ENCODE measurements around the gene PMIS2.

The PMIS2 gene

GRCh38 chr19:35546532-35546931 lies 39.4 kb upstream of the PMIS2 start:
- no peak for TF ChIP-seq EZH2phosphoT487 (IDR thresholded peaks at IDR 0.05; ENCODE audit: borderline replicate concordance)
- no peak for TF ChIP-seq CTCF (conservative IDR thresholded peaks at IDR 0.05; ENCODE audit: low read length)
- H3K9me3 ChIP-seq (ENCODE audit: insufficient read depth, low read depth, low read length) = no peaks in the 10 kb centered on the region
- H4K20me1 ChIP-seq (ENCODE audit: insufficient read depth, low read length, poor library complexity, severe bottlenecking) = no peaks in the 10 kb centered on the region
- peaks cover 40% of the 10 kb centered on the region for H3K79me2 ChIP-seq (ENCODE audit: insufficient read depth, low read length)
- peak overlapping the region; percentile 99 for H3K9ac ChIP-seq (ENCODE audit: low read depth, low read length, poor library complexity, severe bottlenecking)
- peak overlapping the region; percentile 99 for H3K4me3 ChIP-seq (ENCODE audit: low read length, poor library complexity, severe bottlenecking)
- H3K4me2 ChIP-seq (ENCODE audit: low read depth, low read length, poor library complexity, severe bottlenecking) = peak overlapping the region; percentile 92
- no peaks in the 10 kb centered on the region for H3F3A ChIP-seq (ENCODE audit: low read depth)
- H3K9me2 ChIP-seq (replicated peaks; ENCODE audit: low read depth, low read length) = no peaks in the 10 kb centered on the region
- H3K36me3 ChIP-seq (ENCODE audit: insufficient read depth, low read length) = no peaks in the 10 kb centered on the region
- peaks cover 27% of the 10 kb centered on the region for H3K4me1 ChIP-seq (ENCODE audit: insufficient read depth, low read length, poor library complexity, severe bottlenecking)
- no peak overlapping the region for H2AFZ ChIP-seq (ENCODE audit: low read length)
- H3K27me3 ChIP-seq (ENCODE audit: insufficient read depth, low read length, poor library complexity, severe bottlenecking) = no peaks in the 10 kb centered on the region

- peaks cover 22% of the 10 kb centered on the region for H3K4me1 ChIP-seq (ENCODE audit: insufficient read depth, low read length, poor library complexity, severe bottlenecking)
- no peaks in the 10 kb centered on the region for H3K36me3 ChIP-seq (ENCODE audit: insufficient read depth, low read length)
- TF ChIP-seq CTCF (conservative IDR thresholded peaks at IDR 0.05; ENCODE audit: low read length) (peak; percentile 86), EZH2phosphoT487 (IDR thresholded peaks at IDR 0.05; ENCODE audit: borderline replicate concordance) (no peak)
- H4K20me1 ChIP-seq (ENCODE audit: insufficient read depth, low read length, poor library complexity, severe bottlenecking) = no peaks in the 10 kb centered on the region
- no peaks in the 10 kb centered on the region for H3K27me3 ChIP-seq (ENCODE audit: insufficient read depth, low read length, poor library complexity, severe bottlenecking)
- no peak overlapping the region for H3K4me2 ChIP-seq (ENCODE audit: low read depth, low read length, poor library complexity, severe bottlenecking)
- H3K9me2 ChIP-seq (replicated peaks; ENCODE audit: low read depth, low read length) = no peaks in the 10 kb centered on the region
- peaks cover 28% of the 10 kb centered on the region for H3K79me2 ChIP-seq (ENCODE audit: insufficient read depth, low read length)
- H3K4me3 ChIP-seq (ENCODE audit: low read length, poor library complexity, severe bottlenecking) = no peak overlapping the region
- H3K9ac ChIP-seq (ENCODE audit: low read depth, low read length, poor library complexity, severe bottlenecking) = no peak overlapping the region
- H3F3A ChIP-seq (ENCODE audit: low read depth) = no peaks in the 10 kb centered on the region
- no peak overlapping the region for H2AFZ ChIP-seq (ENCODE audit: low read length)
- no peaks in the 10 kb centered on the region for H3K9me3 ChIP-seq (ENCODE audit: insufficient read depth, low read depth, low read length)
These were observed 36.7 kb upstream of the PMIS2 start for GRCh38 chr19:35549174-35549788.

DNA sequence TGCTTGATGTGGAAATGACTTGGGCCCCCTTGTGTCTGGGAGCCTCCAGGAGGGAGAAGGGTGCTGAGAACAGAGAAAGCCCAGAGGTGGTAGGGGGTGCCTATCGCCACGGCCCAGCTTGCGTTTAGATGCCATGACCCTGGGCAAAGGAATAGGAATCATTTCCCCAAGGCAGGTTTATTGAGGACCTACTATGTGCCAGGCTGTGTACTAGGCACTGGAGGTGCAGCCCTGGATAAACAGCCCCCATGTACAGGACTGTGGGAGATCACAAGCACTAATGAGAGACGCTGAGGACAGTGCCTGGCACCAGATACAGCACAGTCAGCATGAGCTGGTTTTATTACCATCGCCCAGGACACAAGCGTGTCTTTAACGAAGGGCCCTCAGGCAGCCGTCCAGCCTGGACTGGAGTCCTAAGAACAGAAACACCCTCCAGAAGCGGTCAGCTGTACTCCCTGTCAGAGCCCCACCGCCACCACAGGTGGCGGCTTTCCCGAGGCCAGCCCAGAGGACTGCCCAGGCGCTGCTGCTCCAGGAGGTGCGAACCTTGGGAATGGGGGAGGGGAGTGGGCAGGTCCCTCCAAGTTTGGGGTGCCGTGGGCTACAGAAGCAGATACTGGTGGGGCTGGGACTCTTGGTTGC lies 36.0 kb upstream of the PMIS2 start:
- Histone ChIP-seq H3K9me2 (replicated peaks; ENCODE audit: low read depth, low read length) (no peaks in the 10 kb centered on the region), H3K36me3 (ENCODE audit: insufficient read depth, low read length) (no peaks in the 10 kb centered on the region), H4K20me1 (ENCODE audit: insufficient read depth, low read length, poor library complexity, severe bottlenecking) (no peaks in the 10 kb centered on the region), H3K4me3 (ENCODE audit: low read length, poor library complexity, severe bottlenecking) (no peak overlapping the region), H3K4me2 (ENCODE audit: low read depth, low read length, poor library complexity, severe bottlenecking) (no peak overlapping the region), H3K27me3 (ENCODE audit: insufficient read depth, low read length, poor library complexity, severe bottlenecking) (no peaks in the 10 kb centered on the region), H3K9ac (ENCODE audit: low read depth, low read length, poor library complexity, severe bottlenecking) (no peak overlapping the region), H2AFZ (ENCODE audit: low read length) (no peak overlapping the region), H3F3A (ENCODE audit: low read depth) (no peaks in the 10 kb centered on the region), H3K4me1 (ENCODE audit: insufficient read depth, low read length, poor library complexity, severe bottlenecking) (peaks cover 15% of the 10 kb centered on the region), H3K79me2 (ENCODE audit: insufficient read depth, low read length) (peaks cover 21% of the 10 kb centered on the region), H3K9me3 (ENCODE audit: insufficient read depth, low read depth, low read length) (no peaks in the 10 kb centered on the region)
- TF ChIP-seq CTCF (conservative IDR thresholded peaks at IDR 0.05; ENCODE audit: low read length) = no peak
- no peak for TF ChIP-seq EZH2phosphoT487 (IDR thresholded peaks at IDR 0.05; ENCODE audit: borderline replicate concordance)

Measured in Loucy (cell line).